Breast epithelium (tissue), 4 donors: ENCODE results near the gene DIS3L2. TPM values are rescaled to one million over a fixed set of nuclear protein-coding genes. Genes with fewer than 3 reads are reported as not detected.

ENCODE experiments used
- DNase-seq, 2 donors: peaks; one replicate each; pipeline ENCODE4 v3.0.0-alpha.2; 2019; ENCODE audit warnings: low spot score in 2 of 2
- H3K27ac ChIP-seq, 2 donors: fragments of 200-600 bp; sonication (generic) in 1 of 2; one replicate each; pipeline ENCODE4 v1.5.1; 2016 to 2019; ENCODE audit warnings: mild to moderate bottlenecking in 1 of 2
- H3K27me3 ChIP-seq, 2 donors: fragments of 200-600 bp; sonication (generic) in 1 of 2; one replicate each; pipeline versions ENCODE4 v1.5.1 to v1.6.0; 2017 to 2019; ENCODE audit warnings: control low read depth in 1 of 2, mild to moderate bottlenecking in 1 of 2
- H3K36me3 ChIP-seq: fragments of 200-600 bp; one replicate; pipeline ENCODE4 v1.5.1; 2019
- H3K4me1 ChIP-seq, 2 donors: fragments of 200-600 bp; sonication (generic); one replicate each; pipeline ENCODE4 v1.5.1; 2016 to 2019; ENCODE audit warnings: control low read depth in 1 of 2
- H3K4me3 ChIP-seq, 3 donors: fragments of 200-600 bp; sonication (generic); 1 replicate in 2 of 3; 2 replicates in 1 of 3; pipeline ENCODE4 v1.5.1; 2016 to 2019; ENCODE audit warnings: mild to moderate bottlenecking in 3 of 3, moderate library complexity in 2 of 3
- H3K9me3 ChIP-seq, 2 donors: fragments of 200-600 bp; sonication (generic) in 1 of 2; one replicate each; pipeline ENCODE4 v1.5.1; 2016 to 2019; ENCODE audit warnings: control low read depth in 1 of 2
- POLR2A ChIP-seq: fragments of 450-650 bp; IDR thresholded peaks from one replicate; pipeline ENCODE4 v1.6.1; 2016; ENCODE audit warnings: antibody characterized with exemption, mild to moderate bottlenecking, moderate library complexity
- POLR2AphosphoS5 ChIP-seq, 3 donors: sonication (generic); formaldehyde crosslinking; IDR thresholded peaks; one replicate each; pipeline ENCODE4 v1.6.1; 2017; ENCODE audit warnings: antibody characterized with exemption in 3 of 3
- intact Hi-C: fragments of 100-400 bp; cut with DNase I; formaldehyde crosslinking; loops from one replicate; pipeline ENCODE4 v1.15.1; 2023; ENCODE audit warnings: low total_unique reads
- total RNA-seq, 3 donors: library from RNA; depleted of rRNA; stranded (reverse); fragments of >200 nt; gene quantifications; one replicate each; pipeline ENCODE4 v1.1.0, GENCODE V29; 2016
- TF ChIP-seq, protein P1 (sequence below), 3 donors: fragments of 450-650 bp; IDR thresholded peaks; one replicate each; pipeline ENCODE4 v1.5.1; 2016 to 2017; ENCODE audit warnings: antibody characterized with exemption in 3 of 3, mild to moderate bottlenecking in 3 of 3, moderate library complexity in 3 of 3

The DIS3L2 gene
- total RNA-seq, 3 donors from 2014 or later = 19.2 to 38.9 (median 33.4) TPM

DNA sequence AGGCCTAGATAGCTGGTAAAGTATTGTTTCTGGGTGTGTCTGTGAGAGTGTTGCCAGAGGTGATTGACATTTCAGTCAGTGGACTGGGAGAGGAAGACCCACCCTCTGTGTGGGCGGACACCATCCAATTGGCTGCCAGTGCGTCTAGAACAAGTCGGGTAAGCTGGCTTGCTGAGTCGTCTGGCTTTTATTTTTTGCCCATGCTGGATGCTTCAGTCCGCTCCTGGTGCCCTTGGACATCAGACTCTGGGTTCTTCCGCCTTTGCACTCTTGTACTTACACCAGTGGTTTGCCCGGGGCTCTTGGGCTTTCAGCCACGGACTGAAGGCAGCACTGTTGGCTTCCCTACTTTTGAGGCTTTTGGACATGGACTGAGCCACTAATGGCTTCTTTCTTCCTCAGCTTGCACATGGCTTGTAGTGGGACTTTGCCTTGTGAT is 24.3 kb downstream of the DIS3L2 start:
- Histone ChIP-seq H3K27ac (no peak overlapping the region), H3K36me3 (no peaks in the 10 kb centered on the region), H3K9me3 (no peaks in the 10 kb centered on the region), H3K4me1 (no peaks in the 10 kb centered on the region), H3K27me3 (no peaks in the 10 kb centered on the region), H3K4me3 (no peak overlapping the region)
- DNase-seq = peak in 1 of 2 donors; percentile 39
- intact Hi-C loops = no loop called here
- TF ChIP-seq, protein P1, sequence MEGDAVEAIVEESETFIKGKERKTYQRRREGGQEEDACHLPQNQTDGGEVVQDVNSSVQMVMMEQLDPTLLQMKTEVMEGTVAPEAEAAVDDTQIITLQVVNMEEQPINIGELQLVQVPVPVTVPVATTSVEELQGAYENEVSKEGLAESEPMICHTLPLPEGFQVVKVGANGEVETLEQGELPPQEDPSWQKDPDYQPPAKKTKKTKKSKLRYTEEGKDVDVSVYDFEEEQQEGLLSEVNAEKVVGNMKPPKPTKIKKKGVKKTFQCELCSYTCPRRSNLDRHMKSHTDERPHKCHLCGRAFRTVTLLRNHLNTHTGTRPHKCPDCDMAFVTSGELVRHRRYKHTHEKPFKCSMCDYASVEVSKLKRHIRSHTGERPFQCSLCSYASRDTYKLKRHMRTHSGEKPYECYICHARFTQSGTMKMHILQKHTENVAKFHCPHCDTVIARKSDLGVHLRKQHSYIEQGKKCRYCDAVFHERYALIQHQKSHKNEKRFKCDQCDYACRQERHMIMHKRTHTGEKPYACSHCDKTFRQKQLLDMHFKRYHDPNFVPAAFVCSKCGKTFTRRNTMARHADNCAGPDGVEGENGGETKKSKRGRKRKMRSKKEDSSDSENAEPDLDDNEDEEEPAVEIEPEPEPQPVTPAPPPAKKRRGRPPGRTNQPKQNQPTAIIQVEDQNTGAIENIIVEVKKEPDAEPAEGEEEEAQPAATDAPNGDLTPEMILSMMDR (IDR thresholded peaks at IDR 0.05) = no peak
- TF ChIP-seq POLR2AphosphoS5 (IDR thresholded peaks at IDR 0.05) (no peak), POLR2A (no peak)

DNA sequence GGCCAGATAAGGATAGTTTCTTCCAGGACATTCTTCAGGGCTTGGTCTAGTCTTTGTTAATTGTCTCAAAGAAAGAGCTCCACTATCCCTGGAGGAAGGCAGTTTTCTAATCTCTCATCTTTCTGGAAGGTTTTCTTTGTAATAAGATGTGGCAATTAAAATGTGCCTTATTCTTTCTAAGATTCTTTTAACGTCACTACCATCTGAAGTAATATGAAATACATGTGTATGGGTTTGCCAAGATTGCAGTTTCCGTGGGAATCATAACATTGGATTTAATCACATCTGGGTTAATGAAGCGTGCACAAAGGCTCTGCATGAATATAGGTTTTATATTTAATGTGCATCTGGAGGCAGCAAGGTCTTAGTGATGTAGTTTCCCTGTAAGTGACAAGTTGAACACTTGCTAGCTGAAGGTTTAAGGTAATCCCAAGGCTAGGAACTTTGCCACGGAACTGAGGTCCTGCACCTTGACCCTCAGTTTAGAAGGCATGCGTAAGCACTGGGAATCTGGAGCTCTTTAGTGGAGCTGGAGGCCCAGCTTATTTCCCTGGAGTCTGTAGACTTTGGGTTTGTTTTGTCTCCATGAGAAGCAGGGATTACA is 25.7 kb downstream of the DIS3L2 start:
- DNase-seq = no peak
- no peaks in the 10 kb centered on the region for H3K4me1 ChIP-seq
- H3K27me3 ChIP-seq = no peaks in the 10 kb centered on the region
- H3K9me3 ChIP-seq = no peaks in the 10 kb centered on the region
- TF ChIP-seq, protein P1 (IDR thresholded peaks at IDR 0.05) = no peak
- TF ChIP-seq POLR2A (no peak), POLR2AphosphoS5 (IDR thresholded peaks at IDR 0.05) (no peak)
- H3K27ac ChIP-seq = no peak overlapping the region
- no peak overlapping the region for H3K4me3 ChIP-seq
- no peaks in the 10 kb centered on the region for H3K36me3 ChIP-seq
- intact Hi-C loops = no loop called here

DNA sequence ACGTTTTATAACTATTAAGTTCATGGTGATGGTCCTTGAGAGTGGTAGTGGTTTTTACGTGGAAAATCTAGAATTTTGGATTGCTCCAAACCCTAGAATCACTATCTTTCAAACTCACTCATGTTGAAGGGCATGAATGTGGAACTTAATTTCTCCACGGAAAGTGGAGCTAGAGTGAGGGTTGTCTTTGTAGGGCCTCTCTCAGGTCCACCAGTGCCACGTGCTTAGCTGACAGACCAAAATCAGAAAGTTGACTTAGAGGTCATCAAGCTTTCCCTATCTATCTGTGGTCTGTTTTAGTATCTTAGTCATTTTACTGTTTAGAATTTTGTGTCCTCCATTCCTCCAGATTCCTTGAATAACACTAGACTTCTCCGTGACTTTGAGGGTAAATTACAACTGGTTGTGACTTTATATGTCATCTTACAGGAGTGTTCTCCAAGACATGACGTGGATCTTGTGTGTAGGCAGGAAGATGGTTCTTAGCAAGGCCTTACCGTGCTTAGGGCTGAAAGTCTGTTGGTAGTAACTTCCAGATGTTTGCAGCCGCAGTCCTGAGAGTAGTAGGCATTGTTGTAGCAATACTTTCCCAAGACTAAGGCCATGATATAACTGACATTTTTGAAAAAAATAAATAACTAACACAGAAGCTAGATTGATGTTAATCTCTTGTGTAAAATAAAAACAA is 26.8 kb downstream of the DIS3L2 start:
- H3K9me3 ChIP-seq = no peaks in the 10 kb centered on the region
- no peak for DNase-seq
- no peak overlapping the region for H3K27ac ChIP-seq
- TF ChIP-seq POLR2A = no peak
- TF ChIP-seq, protein P1 (IDR thresholded peaks at IDR 0.05) = no peak
- no peak for TF ChIP-seq POLR2AphosphoS5 (IDR thresholded peaks at IDR 0.05)
- no peak overlapping the region for H3K4me3 ChIP-seq
- no peaks in the 10 kb centered on the region for H3K4me1 ChIP-seq
- H3K27me3 ChIP-seq = no peaks in the 10 kb centered on the region
- intact Hi-C loops = no loop called here
- no peaks in the 10 kb centered on the region for H3K36me3 ChIP-seq

DNA sequence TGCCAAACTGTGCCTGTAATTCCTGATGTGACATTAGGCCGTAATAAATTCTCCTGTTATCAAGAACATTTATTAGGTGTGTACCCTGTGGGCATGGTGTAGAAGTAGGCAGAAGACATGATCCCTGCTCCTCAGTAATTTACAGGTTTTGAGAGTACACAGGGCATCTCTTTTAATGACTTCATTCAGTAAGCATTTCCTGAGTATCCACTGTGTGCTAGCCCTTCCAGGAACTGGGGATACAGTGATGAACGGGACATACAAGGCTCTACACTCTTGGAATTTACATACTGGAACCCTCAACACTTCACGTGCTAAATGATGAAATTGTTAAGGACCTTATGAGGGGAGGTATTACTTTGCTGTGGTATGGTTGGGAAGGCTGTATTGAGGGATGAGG is 30.2 kb downstream of the DIS3L2 start:
- Histone ChIP-seq H3K36me3 (no peaks in the 10 kb centered on the region), H3K4me3 (no peak overlapping the region), H3K27ac (no peak overlapping the region), H3K9me3 (no peaks in the 10 kb centered on the region), H3K4me1 (no peaks in the 10 kb centered on the region), H3K27me3 (no peaks in the 10 kb centered on the region)
- intact Hi-C loops = no loop called here
- no peak for DNase-seq
- TF ChIP-seq POLR2A (no peak), POLR2AphosphoS5 (IDR thresholded peaks at IDR 0.05) (no peak)
- TF ChIP-seq, protein P1 (IDR thresholded peaks at IDR 0.05) = no peak

DNA sequence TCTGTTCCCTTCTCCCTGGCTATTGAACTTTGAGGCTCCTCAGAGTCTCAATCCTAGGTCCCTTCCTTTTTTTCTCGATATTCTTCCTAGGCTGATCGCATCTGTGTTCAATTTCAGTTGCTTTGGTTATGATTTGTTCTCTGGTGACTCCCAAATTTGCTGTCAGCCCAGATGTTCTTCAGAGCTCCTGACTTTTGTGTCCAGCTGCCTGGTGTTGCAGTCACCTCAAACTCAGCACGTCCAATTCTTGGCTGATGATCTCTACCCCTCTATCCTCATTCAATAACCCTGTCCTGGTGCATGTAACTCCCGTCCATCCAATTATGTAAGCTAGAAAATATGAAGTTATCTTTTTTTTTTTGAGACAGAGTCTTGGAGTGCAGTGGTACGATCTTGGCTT is 31.4 kb downstream of the DIS3L2 start:
- no peak for DNase-seq
- Histone ChIP-seq H3K4me1 (no peaks in the 10 kb centered on the region), H3K27ac (no peak overlapping the region), H3K36me3 (no peaks in the 10 kb centered on the region), H3K9me3 (no peaks in the 10 kb centered on the region), H3K4me3 (no peak overlapping the region), H3K27me3 (no peaks in the 10 kb centered on the region)
- intact Hi-C loops = no loop called here
- TF ChIP-seq POLR2AphosphoS5 (IDR thresholded peaks at IDR 0.05) = no peak
- TF ChIP-seq, protein P1 (IDR thresholded peaks at IDR 0.05) = no peak
- no peak for TF ChIP-seq POLR2A
